Smooth muscle cell (in vitro differentiated cells): ENCODE results near the gene ADI1. TPM values are rescaled to one million over a fixed set of nuclear protein-coding genes. Genes with fewer than 3 reads are reported as not detected.

Source experiments
- DNase-seq: peaks from one replicate; lab custom pipeline; 2025; ENCODE audit not compliant: unreplicated experiment; lab: John Stamatoyannopoulos, UW
- H2AFZ ChIP-seq: fragments of 200-600 bp; sonication (generic); 2 replicates; pipeline ENCODE4 v1.6.0; 2016; ENCODE audit warnings: antibody characterized with exemption, low read depth, mild to moderate bottlenecking
- H3F3A ChIP-seq: fragments of 200-600 bp; sonication (generic); 2 replicates; pipeline ENCODE4 v1.6.0; 2017; ENCODE audit warnings: antibody characterized with exemption, low read depth
- H3K27ac ChIP-seq: fragments of 200-600 bp; sonication (generic); 2 replicates; pipeline ENCODE4 v1.5.1; 2016; ENCODE audit warnings: low read depth, mild to moderate bottlenecking
- H3K27me3 ChIP-seq: fragments of 200-600 bp; sonication (generic); 2 replicates; pipeline ENCODE4 v1.6.1; 2016; ENCODE audit warnings: low read depth, mild to moderate bottlenecking
- H3K36me3 ChIP-seq: fragments of 200-600 bp; sonication (generic); 2 replicates; pipeline ENCODE4 v1.5.1; 2016; ENCODE audit warnings: low read depth
- H3K4me1 ChIP-seq: fragments of 200-600 bp; sonication (generic); 2 replicates; pipeline ENCODE4 v1.5.1; 2016; ENCODE audit warnings: low read depth
- H3K4me2 ChIP-seq: fragments of 200-600 bp; sonication (generic); 2 replicates; pipeline ENCODE4 v1.6.0; 2016; ENCODE audit warnings: mild to moderate bottlenecking
- H3K4me3 ChIP-seq: fragments of 200-600 bp; sonication (generic); 2 replicates; pipeline ENCODE4 v1.5.1; 2016; ENCODE audit warnings: mild to moderate bottlenecking
- H3K79me2 ChIP-seq: fragments of 200-600 bp; sonication (generic); 2 replicates; pipeline ENCODE4 v1.6.0; 2016; ENCODE audit warnings: low read depth, mild to moderate bottlenecking
- H3K9ac ChIP-seq: fragments of 200-600 bp; sonication (generic); 2 replicates; pipeline ENCODE4 v1.6.0; 2016; ENCODE audit warnings: low read depth
- H3K9me3 ChIP-seq: fragments of 200-600 bp; sonication (generic); replicated peaks from 2 replicates; pipeline ENCODE4 v1.5.1; 2016; ENCODE audit warnings: low read depth
- H4K20me1 ChIP-seq: fragments of 200-600 bp; sonication (generic); 2 replicates; pipeline ENCODE4 v1.6.0; 2016; ENCODE audit warnings: low read depth
- CTCF ChIP-seq: fragments of 200-600 bp; sonication (generic); IDR thresholded peaks from 2 replicates; pipeline ENCODE4 v1.5.1; 2017; ENCODE audit warnings: borderline replicate concordance, mild to moderate bottlenecking, antibody characterized with exemption; ENCODE audit not compliant: insufficient read depth, poor library complexity, severe bottlenecking
- WGBS: methylation state at CpG from one replicate; pipeline ENCODE4 v1.1.7; 2016; ENCODE audit warnings: low lambda C conversion rate; 5-methylcytosine and 5-hydroxymethylcytosine counted together
- polyA plus RNA-seq: library from polyadenylated mRNA; unstranded; fragments of >200 nt; fragmentation: Nextera tagmentation; extraction: Ambion mirVana; gene quantifications from 2 replicates; pipeline ENCODE4 v1.2.1, GENCODE V29; 2016
- total RNA-seq: library from RNA; depleted of rRNA; stranded (reverse); fragments of >200 nt; gene quantifications from 2 replicates; pipeline ENCODE4 v1.2.3, GENCODE V29; 2014

The ADI1 gene
- total and polyA plus RNA-seq, 2 experiments from 2014 or later = 19.0 to 30.9 TPM

DNA sequence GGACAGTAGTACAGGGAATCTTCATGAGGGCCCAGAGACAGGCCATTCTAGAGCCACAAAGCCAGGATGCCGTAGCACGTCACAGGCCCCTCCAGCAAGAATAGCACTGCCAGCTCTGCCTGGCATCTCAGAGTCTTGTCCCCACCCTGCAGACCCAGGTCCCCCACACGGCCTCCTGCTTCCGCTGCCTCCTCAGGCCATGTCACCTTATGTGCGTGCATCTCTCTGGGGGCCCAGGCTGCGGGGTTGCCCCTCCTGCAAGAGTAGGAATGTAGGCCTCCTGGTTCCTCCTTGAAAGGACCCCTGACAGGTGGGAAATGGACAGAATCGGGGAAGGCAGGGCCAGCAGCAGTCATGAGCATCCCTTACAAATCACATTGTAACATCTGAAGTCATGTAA is 49.8 kb downstream of the ADI1 start:
- Histone ChIP-seq H3K4me3 (no peak overlapping the region), H3K27me3 (no peaks in the 10 kb centered on the region), H3K36me3 (no peaks in the 10 kb centered on the region), H3K79me2 (no peaks in the 10 kb centered on the region), H3K27ac (no peak overlapping the region), H3K9ac (no peak overlapping the region), H3K9me3 (no peaks in the 10 kb centered on the region), H3K4me1 (no peaks in the 10 kb centered on the region), H2AFZ (no peak overlapping the region), H3F3A (no peaks in the 10 kb centered on the region), H4K20me1 (peaks cover 5% of the 10 kb centered on the region), H3K4me2 (no peak overlapping the region)
- no peak for DNase-seq
- TF ChIP-seq CTCF = no peak
- WGBS = 98% methylated on average over 7 of the region's 7 CpGs

DNA sequence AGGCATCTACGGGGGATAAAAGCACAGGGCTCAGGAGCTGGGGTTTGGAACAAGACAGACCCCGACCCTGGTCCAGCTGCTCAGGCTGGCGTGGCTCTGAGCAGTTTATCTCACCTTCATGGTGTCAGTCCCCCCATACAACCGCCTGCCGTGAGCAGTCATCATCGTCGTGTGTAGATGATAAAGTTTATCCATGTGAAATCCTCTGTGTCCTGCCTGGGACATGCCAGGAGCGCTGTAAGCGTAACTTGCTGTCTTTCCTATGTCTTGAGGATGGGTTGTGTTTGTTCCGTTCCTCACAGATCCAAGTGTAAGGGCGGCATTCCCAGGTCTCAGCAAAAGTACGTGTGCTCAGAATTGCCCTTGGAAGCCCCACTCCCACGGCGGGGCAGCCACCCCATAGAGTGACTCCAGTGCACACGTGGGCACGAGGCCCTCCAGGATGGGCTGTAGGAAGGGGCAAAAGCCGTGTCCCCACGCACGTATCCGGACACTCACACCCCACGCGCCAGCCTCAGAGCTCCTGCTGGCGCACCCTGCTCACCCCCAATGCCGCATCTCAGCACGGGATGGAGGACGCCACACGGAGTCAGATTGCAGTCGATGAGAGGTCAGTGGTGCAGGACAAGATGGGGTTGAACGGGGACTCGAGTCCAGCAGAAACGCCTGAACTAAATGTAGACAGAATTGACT is 50.9 kb downstream of the ADI1 start:
- Histone ChIP-seq H3K27ac (no peak overlapping the region), H3K4me1 (no peaks in the 10 kb centered on the region), H3K27me3 (no peaks in the 10 kb centered on the region), H3K4me3 (no peak overlapping the region), H3K4me2 (no peak overlapping the region), H4K20me1 (peaks cover 5% of the 10 kb centered on the region), H2AFZ (no peak overlapping the region), H3K36me3 (no peaks in the 10 kb centered on the region), H3K79me2 (no peaks in the 10 kb centered on the region), H3F3A (no peaks in the 10 kb centered on the region), H3K9ac (no peak overlapping the region), H3K9me3 (no peaks in the 10 kb centered on the region)
- TF ChIP-seq CTCF = no peak
- DNase-seq = no peak
- 98% methylated on average over 31 of the region's 31 CpGs for WGBS

DNA sequence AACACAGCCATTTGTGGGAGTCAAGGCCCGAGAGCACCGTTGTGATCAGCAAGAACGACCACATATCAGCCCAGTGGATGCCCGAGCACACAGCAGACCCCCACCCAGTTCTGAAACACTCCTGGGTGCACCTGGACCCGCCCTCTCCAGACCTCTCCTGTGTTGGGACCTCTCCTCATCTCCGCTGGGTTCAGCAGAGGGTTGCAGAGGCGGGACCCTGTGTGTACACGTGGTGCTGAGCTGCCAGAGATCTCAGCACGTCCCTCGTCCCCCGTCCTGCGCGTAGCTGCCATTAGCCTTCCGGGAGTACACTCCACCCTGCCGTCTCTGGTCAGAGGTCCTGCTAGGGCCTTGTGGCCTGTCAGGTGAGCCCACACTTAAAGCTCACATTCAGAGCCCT is 51.7 kb downstream of the ADI1 start:
- no peak overlapping the region for H3K4me2 ChIP-seq
- H3K79me2 ChIP-seq = no peaks in the 10 kb centered on the region
- peaks cover 5% of the 10 kb centered on the region for H4K20me1 ChIP-seq
- H3K27me3 ChIP-seq = no peaks in the 10 kb centered on the region
- H3K9me3 ChIP-seq = no peaks in the 10 kb centered on the region
- no peak overlapping the region for H3K4me3 ChIP-seq
- no peak overlapping the region for H3K27ac ChIP-seq
- H3F3A ChIP-seq = no peaks in the 10 kb centered on the region
- whole genome bisulfite sequencing = 97% methylated on average over 15 of the region's 15 CpGs
- no peaks in the 10 kb centered on the region for H3K36me3 ChIP-seq
- no peak for TF ChIP-seq CTCF
- no peak for DNase-seq
- no peak overlapping the region for H3K9ac ChIP-seq
- H2AFZ ChIP-seq = no peak overlapping the region
- H3K4me1 ChIP-seq = no peaks in the 10 kb centered on the region

- no peak for TF ChIP-seq CTCF
Observed at GRCh38 chr2:3466966-3467365, 52.4 kb downstream of the ADI1 start.

More at GRCh38 chr2:3466966-3467365, 52.4 kb downstream of the ADI1 start:
- Histone ChIP-seq H3K4me2 (no peak overlapping the region), H3K79me2 (no peaks in the 10 kb centered on the region), H3K36me3 (no peaks in the 10 kb centered on the region), H3K27ac (no peak overlapping the region), H2AFZ (no peak overlapping the region), H3K9me3 (no peaks in the 10 kb centered on the region), H3F3A (no peaks in the 10 kb centered on the region), H3K4me3 (no peak overlapping the region), H3K4me1 (no peaks in the 10 kb centered on the region), H3K27me3 (no peaks in the 10 kb centered on the region), H3K9ac (no peak overlapping the region), H4K20me1 (peaks cover 5% of the 10 kb centered on the region)
- 93% methylated on average over 14 of the region's 14 CpGs for WGBS
- no peak for DNase-seq
